GM21723 (cell line): ENCODE data around the gene CDH4.
"Not testable (repeated sequence)": the region's sequence is repeated elsewhere in the genome, so short reads cannot be mapped to it uniquely, and the experiment has no call there.

ENCODE experiments used
- ATAC-seq: cut with Tn5 transposase; IDR thresholded peaks from one replicate; pipeline ENCODE4 v1.9.1; 2021; ENCODE audit warnings: mild to moderate bottlenecking, moderate library complexity; ENCODE audit not compliant: unreplicated experiment

Gene CDH4

GRCh38 chr20:61408951-61409740, 157.1 kb downstream of the CDH4 start:
- ATAC-seq, result no peak

DNA sequence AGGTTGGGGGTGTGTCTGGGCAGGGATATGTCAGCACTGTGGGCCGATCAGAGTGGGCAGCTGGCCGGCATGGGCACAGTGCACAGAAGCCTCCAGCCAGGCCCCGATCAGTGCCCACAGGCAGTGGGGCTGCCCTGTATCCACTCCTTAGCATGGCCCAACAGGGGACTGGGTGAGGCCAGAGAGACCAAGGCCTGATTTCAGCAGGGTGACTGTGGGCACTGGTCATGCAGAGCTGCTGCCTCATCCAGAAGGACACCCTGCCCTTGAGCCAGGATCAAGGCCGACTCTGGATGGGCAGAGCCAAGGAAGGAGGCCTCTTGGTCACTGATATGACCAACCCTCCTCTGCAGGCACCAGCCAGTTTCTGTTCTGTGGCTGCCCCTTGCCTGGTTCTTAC, 159.7 kb downstream of the CDH4 start:
- no peak for ATAC-seq

GRCh38 chr20:61413752-61414151, 161.7 kb downstream of the CDH4 start:
- ATAC-seq, result no peak

GRCh38 chr20:61414455-61414991, 162.5 kb downstream of the CDH4 start:
- ATAC-seq, result no peak

DNA sequence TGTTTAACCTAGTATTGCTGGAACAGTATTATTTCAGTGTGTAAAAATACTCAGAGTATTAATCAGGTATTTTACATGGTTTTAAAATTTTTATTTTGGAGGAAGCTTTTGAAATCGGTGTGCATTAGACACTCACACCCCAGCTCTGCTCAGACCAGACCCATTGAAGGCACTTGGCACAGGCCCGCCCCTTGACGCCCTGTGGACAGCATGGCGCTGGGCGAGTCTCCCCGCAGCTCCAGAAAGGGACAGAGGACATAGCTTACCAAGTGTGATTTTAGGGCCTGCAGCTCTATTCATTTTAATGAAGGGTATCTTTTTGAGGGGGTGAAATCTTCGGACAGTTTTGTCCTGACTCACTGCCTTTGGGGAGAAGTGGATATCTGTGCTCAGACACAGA, 164.5 kb downstream of the CDH4 start:
- ATAC-seq, result no peak

DNA sequence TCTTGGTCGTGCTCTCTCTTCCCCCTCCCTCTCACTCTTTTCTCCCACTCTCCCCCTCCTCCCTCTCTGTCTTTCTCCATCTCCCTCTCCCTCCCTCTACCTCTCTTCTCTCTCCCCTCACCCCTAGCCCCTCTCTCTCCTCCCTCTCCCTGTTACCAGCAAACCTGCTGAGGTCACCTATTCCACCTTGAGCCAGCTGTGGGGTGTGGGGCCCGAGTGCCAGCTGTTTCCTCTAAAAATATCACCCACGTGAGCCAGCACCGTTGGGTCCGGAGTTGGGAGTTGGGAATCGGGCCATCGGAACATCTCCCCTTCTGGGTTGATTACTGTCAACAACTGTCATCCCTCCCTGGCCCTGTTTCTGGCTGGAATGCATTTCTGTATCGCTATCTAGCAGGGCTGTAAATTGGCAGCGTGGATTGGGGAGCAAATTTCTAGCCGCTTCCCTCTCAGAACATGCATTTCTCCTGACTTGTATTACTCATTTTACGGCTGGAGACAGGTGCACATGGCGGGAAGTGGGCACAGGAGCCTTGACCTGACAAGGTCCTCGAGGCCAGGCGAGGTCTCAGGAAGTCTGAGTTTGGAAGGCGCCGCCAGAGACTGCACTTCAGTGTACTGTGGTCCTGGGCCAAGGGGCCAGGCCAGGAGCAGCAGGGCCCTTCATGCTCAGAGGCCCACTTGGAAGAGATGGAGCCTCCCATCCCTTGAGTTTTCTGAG, 165.3 kb downstream of the CDH4 start:
- no peak for ATAC-seq

DNA sequence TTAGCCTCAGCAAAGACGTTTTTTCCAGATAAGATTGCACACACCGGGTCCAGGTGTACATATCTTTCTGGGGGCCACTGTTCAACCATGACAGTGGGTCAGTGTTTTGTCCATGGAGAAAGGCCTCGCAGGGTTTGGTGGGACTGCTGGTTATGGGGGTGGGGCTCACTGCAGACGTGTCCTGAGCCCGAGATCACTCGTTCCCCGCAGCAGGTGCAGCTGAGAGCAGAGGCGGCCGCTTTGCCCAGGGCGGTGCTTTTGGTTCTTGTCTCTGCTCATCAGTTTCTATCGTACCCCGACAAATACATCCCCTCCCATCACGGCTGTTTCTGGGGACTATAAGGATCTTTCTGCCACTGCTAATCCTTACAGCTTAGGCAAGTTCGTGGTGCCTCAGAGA, 166.9 kb downstream of the CDH4 start:
- ATAC-seq, result no peak

DNA sequence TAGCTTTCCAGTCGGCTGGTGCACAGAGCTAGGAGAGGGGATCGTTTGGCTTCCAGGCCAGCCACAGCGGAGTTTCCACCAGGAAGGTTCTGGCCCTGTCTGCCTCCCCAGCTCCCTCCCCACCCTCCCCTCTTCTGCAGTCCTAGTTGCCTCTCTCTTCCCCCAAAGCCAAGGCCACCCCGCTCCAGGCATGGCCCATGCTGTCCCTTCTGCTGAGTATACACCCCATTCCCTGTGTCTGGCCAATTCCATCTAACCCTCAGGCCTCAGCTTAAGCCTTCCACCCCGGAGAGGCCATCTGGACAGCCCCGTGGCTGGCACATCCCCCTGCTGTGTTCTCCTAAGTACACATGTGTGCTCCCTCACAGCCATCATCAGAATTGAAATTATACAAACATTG, 167.4 kb downstream of the CDH4 start:
- no peak for ATAC-seq

DNA sequence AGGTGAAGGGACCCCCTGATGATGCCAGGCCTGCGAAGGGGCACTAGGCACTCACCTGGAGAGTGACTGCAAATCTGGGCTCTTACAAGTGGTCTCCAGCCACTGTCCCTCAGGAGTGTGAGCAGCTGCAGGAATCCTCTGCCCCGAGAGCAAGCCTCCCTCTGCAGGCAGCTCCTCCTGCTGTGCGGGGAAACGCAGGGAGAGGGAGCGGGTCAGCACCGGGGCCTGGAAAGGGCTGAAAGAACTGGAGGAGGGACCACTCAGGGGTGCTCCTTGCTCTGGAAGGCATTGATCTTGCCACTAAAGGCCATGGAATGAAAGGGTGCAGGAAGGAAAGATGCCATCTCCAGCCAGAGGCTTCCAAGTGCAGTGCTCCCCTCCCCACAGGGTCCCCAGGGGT, 168.0 kb downstream of the CDH4 start:
- no peak for ATAC-seq

GRCh38 chr20:61420781-61421180, 168.7 kb downstream of the CDH4 start:
- no peak for ATAC-seq

GRCh38 chr20:61422636-61423425, 170.8 kb downstream of the CDH4 start:
- ATAC-seq, result no peak

GRCh38 chr20:61424011-61424627, 172.1 kb downstream of the CDH4 start:
- no peak for ATAC-seq

DNA sequence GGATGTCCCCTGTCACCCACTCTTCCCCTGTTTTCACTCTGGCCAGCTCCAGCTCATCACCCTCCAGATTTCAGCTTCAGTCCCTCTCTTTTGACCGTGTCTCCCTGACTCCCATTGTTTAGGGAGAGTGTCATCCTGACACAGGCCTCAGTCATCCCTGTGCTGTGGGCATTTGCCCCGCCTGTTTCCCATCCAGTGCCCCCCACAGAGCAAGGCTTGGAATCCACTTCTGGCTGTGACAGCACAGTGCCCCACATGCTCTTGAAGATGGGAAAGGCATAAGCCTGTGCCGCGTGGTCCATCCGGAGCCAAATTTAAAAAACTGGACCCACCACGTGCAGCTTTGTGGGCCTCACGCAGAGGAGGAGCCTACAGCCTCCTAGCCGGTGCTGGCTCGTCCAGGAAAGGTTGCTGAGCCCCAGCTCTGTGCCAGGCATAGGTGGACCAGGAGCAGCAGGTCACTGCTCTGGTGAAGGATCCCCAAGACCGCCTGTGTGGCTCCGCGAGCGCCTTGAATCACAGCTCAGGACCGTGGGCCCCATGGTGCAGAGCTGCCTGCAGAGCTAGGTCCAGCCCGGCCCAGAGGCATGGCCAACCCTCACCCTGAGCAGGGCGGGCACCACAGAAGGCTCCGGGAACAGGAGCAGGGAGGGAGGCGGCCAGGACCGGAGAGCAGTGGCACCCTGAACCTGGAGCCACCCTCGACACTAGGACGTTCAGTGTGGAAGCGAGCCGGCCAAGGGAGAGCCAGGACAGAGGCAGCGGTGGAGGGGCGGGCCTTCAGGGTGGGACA, 172.8 kb downstream of the CDH4 start:
- no peak for ATAC-seq

- not testable (repeated sequence) for ATAC-seq
Observed at GRCh38 chr20:61425541-61425991, 173.5 kb downstream of the CDH4 start.

GRCh38 chr20:61426352-61426751, 174.3 kb downstream of the CDH4 start:
- no peak for ATAC-seq

DNA sequence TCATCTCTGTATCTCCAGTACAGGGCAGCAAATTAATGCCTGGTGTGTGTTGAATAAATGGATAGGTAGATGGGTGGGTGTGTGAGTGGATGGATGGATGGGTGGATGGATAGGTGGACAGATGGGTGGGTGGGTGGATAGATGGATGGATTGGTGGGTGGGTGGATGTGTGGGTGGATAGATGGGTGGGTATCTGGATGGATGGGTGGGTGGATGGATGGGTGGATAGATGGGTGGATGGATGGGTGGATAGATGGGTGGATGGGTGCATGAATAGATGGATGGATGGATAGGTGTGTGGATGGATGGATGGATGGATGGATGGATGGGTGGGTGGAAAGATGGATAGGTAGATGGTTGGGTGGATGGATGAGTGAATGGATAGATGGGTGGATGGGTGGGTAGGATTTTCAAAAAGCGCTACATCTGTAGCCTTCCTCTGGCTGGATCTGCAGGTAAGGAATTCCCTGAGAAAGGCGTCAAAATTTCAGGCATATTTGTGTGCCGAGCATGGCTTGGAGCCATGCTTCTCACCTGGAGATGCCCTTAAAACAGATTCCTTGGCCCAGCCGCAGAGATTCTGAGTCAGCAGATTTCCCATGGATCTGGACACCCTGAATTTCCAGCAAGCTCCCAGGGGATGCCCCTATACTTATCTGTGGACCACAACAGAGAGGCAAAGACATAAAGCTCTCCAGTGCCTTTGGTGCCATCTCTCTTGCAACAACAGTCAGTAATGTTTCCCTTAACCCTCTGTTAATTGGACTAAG, 177.6 kb downstream of the CDH4 start:
- no peak for ATAC-seq

- no peak for ATAC-seq
Observed at GRCh38 chr20:61430228-61430624, 178.2 kb downstream of the CDH4 start.

DNA sequence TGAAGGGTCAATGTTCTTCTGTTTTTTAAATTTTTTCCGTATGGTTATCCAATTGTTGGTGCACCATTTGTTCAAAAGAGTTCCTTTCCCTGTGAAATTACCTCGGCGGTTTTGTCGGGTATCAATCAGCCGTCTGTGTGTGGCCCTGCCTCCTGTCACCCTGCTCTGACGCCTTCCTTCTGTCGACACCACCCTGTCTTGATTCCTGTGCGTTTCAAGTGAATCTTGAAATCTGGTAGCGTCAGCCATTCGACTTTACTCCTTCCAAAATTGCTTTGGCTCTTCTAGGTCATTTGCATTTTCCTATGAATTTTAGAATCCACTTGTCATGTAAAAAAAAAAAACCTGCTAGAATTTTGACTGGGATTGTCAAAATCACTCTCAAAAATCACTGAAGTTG, 181.1 kb downstream of the CDH4 start:
- no peak for ATAC-seq

GRCh38 chr20:61433816-61434215, 181.8 kb downstream of the CDH4 start:
- ATAC-seq, result no peak
